Glomerular visceral epithelial cell (primary cell): Measurements from ENCODE around the gene TMEM250.
A peak's percentile ranks its signal among the peaks of the same experiment; 100 is the strongest.

ENCODE experiments used
- DNase-seq: peaks from one replicate; pipeline ENCODE4 v3.0.0-alpha.2; 2016; ENCODE audit errors: extremely low spot score

TMEM250 gene

DNA sequence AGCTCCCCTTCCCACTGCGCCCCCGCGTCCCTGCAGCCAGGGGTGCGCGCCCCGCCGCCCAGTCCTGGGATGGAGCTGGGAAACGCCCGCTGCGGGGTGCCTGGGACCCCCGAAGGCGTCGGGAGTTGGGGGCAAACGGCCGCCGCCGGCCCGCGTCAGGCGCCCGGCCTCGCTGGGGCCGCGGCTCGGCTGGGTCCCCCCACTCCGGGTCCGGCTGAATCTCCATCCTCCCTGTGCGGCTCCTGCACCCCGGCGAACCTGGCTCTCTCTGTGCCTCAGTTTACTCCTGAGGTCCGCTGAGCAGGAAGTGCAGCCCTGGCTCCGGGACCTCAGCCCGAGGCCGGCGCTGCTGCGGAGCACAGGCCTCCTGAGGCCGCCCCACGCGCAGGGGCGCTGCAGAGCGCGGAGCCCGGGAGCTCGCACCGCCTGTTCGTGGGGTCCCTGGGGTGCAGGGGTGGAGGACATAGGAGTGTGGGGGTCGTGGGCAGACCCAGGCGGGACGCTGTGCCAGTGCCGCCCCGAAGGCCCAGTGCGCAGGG lies 13.9 kb upstream of the TMEM250 start:
- DNase-seq = no peak

DNA sequence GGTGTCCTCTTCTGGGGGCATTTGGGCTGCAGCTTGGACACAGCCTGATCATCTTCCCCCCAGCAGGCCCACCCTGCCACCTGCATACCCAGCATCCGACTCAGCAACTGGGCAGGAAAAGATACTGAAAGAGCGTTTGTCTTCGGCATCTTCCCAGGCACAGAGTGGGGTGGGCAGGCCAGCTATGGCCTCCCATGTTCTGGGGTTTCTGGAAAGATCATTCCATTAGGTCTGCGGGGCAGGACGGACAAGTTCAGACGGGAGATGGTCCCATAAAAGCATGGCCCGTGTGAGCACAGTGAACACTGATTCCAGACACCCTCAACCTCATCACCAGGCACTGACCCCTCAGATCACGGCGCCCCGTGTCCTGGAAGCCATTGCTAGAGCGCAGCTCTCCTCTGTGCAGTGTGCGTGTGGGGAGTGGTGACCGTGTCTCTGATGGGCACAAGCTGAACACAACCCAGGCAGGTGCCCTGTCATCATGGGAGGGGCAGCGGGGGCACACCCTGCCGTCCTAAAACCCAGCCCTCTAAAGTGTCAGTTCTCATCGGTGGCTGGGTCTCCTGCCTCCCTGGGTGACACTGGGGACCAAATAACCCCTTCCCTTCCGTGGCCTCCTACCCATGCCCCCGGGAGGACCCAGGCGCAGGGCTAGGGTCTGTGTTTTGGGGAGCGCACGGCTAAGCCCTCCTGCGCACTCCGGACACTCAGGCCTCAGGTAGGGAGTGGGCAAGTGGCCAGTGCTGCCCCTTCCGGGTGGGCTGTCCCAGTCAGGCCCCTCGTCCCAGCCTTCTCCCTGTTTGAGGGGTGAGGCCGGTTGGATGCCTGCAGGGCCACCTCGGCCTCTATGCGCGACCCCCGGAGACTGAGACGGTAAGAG lies 13.2 kb upstream of the TMEM250 start:
- no peak for DNase-seq

DNA sequence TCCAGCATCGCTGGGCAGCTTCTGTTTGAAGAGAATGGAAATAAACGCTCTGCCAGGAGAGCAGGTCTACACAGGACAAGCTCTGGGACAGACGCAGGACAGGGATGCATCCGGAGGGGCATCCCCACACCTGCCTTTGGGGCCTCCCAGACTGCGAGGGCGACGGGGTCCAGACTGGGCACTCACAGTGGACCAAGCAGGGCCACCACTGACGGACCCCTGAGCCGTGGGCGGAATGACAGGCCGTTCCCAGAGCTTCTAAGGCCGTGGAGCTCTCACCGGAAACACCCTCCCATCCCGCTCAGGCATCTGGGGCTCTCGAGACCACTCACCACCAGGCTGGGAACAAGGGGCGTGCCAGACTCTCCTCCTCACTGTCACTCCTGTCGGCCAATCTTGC lies 10.5 kb upstream of the TMEM250 start:
- DNase-seq = no peak

DNA sequence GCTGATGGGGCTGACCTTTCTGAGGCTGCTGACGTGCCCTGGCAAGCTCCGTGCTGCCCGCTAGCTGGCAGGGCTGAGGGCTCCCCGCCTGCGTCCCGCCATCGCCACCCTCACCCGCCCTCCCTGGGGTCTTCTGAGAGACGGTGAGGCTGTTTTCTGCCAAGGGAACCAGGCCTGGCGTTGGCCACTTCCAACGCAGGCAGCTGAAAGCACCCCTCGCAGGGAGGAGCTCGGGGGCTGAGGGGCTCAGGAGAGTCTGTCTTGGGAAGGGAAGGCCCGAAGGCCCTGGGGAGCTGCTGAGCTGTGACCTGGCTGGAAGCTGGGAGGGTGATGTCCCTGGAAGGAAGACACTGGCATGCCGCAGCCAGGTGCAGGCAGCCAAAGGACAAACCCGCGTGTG lies 9.8 kb upstream of the TMEM250 start:
- DNase-seq = no peak

DNA sequence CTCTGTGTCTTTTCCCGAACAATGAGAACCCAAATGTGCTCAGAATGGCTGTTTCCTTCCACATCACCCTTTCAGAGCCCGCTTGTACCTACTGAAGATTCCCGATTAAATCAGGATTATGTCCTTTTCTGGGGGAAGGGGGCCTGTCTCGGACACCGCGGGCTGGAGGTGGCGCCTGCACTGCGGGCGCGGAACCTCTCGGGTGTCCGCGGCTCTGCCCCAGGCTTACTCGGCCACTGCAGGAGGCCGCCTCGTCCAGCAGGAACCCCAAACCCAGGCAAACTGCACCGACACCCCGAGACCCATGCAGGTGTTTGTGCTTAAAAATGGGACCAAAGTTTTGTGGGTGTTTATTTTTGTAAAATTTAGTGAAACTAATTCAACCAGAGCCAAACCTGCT lies 8.6 kb upstream of the TMEM250 start:
- no peak for DNase-seq

DNA sequence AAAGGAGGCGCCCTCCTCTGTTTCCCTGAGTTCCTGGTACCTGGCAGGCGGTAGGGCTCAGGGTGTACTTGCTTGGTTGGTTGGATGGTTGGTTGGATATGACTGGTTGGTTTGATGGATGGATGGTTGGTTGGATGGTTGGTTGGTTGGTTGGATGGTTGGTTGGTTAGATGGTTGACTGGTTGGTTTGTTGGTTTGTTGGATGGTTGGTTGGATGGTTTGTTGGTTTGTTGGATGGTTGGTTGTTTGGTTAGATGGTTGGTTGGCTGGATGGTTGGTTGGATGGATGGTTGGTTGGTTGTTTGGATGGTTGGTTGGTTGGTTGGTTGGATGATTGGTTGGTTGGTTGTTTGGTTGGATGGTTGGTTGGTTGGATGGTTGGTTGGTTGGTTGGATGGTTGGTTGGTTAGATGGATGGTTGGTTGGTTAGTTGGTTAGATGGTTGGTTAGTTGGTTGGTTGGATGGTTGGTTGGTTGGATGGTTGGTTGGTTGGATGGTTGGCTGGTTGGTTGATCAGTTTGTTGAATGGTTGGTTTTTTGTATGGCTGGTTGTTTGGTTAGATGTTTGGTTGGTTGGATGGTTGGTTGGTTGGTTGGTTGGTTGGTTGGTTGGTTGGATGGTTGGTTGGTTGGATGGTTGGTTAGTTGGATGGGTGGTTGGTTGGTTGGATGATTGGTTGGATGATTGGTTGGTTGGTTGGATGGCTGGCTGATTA lies 6.5 kb upstream of the TMEM250 start:
- DNase-seq = no peak

DNA sequence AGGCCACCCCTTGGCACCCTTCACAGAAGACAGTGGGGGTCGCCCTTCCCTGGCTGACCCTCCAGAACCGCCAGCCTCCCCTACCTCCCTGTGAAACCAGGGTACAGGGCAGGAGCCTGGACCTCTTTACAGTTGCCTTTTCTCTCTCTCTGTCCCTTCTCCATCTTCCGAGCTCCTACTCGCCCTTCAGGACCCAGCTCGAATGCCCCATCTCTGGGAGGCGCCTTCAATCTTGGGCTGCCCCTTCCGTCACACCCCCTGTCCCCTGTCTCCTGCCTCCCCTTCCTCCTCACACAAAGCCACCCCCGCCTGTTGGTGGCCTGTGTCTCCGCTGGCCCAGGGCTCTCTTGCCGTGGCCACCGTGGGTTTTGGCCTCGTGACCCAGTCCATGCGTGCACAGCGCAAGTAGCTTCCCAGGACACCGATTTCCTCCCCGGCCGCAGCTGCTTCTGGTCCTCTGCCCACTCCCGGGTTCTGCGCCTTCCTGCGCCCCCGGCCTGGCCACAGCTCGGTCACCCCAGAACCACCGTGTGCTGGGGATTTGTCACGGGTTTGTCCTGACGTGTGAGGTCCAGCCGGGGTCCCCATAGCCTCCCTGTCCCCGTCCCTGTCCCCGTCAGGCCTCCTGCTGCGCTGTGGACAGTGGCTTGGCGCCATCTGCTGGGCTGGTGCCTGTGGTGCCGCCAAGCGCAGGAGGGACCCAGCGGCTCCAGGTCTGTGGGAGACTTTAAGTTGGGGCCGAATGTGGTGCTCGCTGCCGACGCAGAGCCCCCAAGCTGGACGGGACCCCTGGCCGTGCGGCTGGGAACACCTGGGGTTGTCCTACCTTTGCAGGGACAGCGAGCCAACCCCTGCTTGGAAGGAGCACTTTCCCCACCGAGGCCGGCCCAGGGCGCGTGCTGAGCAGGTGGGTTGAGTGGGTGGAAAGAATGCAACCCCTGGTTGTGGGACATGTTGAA lies 4.0 kb upstream of the TMEM250 start:
- peak; percentile 59 for DNase-seq

DNA sequence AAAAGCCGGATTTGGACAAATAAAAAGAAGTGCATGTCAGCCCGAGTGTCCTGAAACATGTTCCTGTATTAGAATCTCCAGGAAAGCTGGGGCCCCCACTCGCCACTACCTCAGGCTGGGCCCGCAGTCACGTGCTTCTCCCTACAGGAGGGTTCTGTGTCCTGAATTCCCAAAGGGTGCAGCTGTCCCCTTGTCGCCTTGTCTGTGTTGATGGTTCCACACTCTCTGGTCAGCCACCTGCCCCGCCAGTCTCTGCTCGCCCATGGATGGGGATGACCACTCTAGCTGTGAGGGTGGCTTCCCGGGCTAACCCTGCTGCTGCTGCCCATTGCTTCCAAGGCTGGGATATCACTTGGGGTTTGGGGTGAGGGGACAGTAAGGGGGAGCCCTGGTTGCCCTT lies 3.1 kb upstream of the TMEM250 start:
- no peak for DNase-seq

DNA sequence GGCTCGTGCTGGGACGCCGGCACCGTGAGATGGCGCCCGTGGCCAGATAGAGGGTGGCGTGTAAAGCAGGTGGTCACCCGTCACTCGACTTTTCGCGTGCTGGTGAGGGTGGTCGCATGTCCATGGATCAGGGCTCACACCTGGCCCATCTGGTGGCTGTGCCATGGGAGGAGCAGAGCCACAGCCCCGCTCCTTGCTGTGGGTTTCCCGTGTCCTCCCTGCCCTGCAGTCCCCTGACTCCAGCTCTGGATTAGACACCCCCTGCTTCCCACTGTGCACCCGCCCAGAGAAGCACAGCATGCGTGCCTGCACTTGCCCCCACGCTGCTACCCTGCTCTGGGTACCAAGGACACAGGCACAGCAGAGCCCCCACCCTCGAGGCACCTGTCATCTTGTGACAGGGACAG lies 1.8 kb upstream of the TMEM250 start:
- no peak for DNase-seq

DNA sequence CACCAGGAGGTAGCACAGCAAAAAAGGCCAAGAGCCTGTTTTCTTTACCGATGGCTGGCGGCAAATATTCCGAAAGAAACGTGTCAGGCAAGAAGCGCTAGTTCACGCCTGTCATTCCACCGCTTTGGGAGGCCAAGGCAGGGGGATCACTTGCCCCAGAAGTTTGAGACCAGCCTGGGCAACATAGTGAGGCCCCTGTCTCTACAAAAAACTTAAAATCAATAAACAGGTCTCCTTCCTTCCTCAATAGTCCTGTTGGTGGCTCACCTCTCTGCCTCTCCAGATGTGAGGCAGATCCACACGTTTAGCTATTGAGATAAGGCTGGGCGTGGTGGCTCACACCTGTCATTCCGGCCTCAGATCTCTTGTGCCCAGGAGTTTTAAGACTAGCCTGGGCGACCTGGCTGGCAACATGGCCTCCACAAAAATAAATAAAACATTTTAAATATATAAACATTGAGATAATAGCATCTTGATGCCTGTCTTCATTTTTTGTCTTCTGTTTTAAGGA lies 1.3 kb upstream of the TMEM250 start:
- no peak for DNase-seq

DNA sequence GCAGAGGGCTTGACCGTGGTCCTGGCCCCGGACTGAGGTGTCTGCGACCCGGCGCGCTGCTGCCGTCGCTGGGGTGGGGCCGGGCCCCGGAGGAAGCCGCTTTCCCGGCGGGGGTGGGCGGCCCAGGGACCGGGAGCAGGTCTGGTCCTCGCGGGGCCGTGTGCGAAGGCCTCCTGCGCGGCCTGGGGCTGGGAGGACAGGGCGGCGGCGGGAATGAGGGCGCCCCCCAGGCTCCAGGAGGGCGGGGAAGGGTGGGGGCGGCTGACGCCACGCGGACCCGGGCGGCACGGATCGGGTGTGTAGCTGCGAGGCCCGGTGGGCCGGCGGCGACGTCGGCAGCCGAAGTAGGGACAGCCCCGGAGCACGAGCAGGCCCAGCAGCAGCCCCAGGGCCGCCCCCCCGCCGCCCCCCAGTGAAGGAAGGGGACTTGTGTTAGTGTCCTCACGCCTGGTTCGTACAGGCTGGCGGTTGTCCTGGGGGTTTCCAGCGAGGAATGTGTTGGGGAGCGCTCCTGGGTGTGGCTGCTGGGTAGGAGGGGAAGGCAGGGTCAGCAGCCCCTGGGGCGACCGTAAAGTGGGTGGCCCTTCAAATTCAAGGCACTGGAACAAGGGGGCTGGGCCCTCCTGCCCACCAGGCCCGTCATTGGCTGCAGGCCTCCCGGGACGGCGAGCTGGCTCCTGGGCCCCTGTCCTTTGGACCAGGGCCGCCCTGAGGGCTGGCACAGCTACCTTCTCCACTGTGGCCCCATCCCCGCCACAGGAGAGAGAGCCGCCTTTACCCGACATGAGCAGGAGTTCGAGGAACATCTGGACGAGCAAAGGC lies 597 bp upstream of the TMEM250 start:
- DNase-seq = peak; percentile 76

DNA sequence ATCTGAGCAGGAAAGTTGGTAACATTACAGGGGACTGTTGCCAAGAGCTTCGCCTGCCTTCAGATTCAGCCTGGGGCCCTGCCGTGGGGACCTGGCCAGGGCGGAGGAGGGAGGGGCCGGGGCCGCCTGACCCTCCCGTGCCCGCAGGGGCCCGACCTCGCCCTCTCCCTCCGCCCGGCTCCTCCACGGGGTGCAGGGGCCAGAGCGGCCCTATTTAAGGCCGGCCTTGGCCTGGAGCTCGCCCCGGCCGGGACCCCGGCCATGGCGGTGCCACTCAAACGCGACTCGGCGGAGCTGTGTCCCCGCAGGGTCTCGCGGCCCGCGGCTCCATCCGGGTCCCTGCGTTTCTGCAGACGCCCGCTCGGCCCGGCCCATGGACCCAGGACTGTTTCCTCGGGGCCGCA lies 757 bp downstream of the TMEM250 start:
- DNase-seq = no peak

DNA sequence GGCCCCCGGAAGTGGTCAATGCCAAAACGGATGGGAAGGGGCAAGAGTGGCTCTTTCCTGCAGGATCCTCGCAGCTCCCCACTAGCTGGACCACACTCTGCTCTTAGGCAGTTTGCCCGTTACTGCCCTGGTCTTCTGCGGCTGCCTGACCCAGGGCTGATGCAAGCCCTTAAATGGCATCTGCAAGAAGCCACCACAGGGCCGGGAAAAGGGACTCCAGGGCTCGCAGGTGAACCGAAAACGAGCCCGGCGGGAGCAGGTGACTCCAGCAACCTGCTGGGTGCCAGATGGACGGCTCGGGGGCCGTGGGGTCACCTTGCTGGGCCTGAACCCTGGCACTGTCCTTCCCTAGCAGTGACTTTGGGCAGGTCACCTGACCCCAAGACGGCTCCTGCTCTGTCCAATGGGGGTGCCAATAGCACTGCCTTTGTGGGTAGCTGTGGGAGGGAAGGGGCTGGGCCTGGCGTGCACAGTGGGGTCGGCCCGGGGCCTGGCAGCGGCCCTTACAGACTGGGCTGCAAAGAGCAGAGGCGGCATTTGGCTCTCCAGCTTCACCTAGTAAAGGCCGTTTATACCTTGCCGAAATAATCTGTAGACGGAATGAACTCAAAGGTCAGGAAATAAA lies 1.3 kb downstream of the TMEM250 start:
- DNase-seq = no peak

DNA sequence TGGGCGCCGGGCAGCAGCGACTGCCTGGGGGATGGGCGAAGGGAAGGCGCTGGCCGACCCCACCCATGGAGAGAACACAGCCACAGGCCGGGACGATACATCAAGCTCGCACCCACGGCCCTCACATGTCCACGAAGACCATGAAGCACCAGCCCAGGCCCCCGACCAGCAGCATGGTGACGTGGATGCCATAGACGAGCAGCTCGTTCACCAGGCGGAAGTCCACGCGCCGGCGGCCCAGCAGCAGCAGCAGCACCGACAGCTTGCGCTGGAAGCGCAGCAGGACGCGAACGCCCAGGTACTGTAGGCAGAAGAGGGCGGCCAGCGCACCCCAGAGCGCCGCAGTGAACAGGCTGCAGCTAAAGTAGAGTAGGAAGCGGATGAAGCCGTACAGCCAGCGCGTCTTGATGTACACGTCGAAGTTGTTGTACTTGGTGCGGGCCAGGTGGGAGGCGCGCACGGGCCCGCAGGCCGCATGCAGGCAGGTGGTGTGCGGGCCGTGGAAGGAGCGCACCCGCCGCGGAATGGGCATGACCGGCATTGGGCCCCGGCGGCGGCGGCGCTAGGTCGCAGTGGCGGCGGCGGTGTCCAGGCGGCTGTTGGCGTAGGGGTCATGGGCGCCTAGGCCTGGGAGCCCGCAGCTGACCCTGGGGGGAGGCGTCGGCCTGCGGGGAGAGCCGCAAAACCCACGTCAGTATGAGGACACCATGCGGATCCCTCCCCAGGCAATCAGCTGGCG lies 2.1 kb downstream of the TMEM250 start:
- no peak for DNase-seq

DNA sequence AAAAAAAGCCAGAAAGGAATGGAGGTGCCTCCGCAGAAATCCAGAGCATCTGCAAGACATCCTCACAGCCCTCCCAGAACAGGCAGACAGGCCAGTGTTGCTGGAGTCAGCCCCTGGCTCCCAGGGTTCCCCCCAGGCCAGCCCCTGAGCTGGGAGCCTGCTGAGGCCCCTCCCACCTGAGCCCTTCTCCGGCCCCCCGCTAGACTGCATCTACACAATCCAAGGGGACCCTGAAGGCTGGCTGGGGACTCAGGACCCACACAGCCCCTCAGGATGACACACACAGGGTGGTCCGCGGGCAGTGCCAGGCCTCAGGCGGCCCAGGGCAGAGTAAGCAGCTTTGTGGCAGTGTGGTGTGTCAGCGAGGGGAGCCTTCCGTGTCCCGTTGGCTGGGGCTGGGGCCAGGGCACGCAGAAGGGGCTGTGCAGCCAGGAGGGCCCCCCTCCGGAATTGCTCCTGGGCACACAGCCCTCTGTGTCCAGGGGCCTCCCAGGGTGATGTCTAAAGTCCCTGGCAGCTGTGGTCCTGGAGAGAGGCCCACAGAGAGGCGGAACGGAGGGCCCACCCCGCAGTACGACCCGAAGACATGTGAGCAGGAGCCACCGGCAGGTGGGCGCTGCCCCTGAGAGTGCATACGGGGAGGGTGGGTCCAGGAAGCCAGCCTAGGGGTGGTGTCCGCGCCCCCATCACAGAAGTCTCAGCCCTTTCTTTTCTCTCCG lies 2.9 kb downstream of the TMEM250 start:
- DNase-seq = no peak

DNA sequence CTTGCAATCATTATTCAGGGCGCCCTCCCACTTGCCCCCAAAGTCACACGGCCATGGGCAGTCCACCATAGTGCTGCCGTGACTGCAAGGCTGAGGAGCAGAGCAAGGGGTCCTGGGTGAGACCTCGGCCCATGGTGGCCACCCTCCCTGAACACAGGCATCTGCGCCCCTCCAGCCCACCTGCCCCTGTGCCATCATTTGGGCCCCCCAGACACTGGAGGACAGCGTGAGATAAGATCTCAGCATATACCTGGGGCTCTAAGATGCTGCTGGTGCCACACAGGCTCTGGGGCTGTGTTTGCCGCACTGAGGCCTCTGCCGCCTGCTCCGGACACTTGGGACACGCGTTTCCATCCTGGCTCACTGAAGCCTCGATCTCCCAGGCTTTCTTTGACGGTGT lies 3.5 kb downstream of the TMEM250 start:
- no peak for DNase-seq

DNA sequence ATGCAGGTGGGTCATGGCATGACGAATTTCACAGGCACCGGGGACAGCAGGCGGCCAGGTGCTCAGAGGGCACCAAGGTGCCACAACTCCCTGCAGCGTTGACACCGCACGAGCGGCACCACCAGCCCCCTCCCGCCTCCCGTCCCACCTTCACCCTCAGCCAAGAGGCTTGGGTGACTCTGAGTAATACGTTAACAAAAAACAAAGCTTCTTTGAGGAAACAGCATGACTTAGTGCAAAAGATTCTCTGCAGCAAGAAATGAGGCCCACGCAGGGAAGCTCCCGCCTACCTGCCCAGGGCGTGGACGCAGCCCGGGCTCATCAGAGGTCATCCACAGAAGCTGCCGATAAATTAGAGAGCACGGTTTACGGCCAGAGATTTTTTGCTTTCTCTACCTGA lies 4.1 kb downstream of the TMEM250 start:
- DNase-seq = no peak

DNA sequence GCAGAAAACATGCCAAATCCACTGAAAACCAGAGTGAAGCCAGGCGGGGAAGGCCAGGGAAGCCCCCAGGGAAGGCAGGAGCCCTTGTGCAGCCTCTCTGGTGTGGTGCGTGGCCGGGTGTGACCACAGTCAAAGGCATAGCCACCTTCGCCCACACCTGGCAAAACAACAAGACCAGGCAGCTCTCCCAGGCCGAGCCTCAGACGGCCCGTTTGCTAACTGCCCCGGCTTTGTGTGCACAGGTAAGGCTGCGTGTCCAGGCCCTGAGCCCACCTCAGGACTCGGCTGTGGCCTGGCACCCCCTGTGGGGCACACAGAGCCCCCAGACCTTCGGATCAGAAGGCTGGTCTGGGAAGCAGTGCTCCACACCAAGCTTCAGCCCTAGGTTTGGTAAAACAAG lies 6.1 kb downstream of the TMEM250 start:
- DNase-seq = no peak

DNA sequence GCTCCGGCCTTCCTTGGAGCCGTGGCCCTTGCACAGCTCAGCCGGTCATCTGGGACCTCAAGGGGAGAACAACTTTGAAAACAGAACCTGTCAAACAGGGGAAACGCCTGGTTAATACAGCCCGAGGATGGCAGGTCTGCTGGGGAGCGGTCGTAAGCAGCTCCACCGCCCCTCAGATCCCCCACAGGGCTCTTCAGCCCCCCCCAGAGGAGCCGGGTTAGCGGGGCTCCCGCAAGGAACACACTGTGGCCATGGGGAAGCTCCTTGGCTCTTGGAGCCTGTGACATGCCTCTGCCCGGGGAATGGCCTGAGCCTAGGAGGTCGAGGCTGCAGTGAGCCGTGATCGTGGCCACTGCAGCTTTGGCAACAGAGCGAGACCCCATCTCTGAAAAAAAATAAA lies 6.8 kb downstream of the TMEM250 start:
- DNase-seq = no peak
